Thyroid gland (tissue), 4 donors: Measurements from ENCODE around the gene EYA4.

Experiments used
- CTCF ChIP-seq, 6 experiments: fragments of 200-600 bp in 3 of 6; fragments of 450-650 bp in 3 of 6; sonication (generic) in 3 of 6; IDR thresholded peaks; one replicate each; pipeline ENCODE4 v1.5.1; 2016 to 2019; ENCODE audit warnings: antibody characterized with exemption in 6 of 6, mild to moderate bottlenecking in 2 of 6, inconsistent platforms in 1 of 6, moderate library complexity in 1 of 6
- POLR2A ChIP-seq, 2 donors: fragments of 450-650 bp; IDR thresholded peaks; one replicate each; pipeline ENCODE4 v1.6.1; 2017; ENCODE audit warnings: antibody characterized with exemption in 2 of 2, mild to moderate bottlenecking in 2 of 2, moderate library complexity in 1 of 2

GRCh38 chr6:133268621-133269020 is 27.5 kb downstream of the EYA4 start:
- TF ChIP-seq CTCF (IDR thresholded peaks at IDR 0.05): no peak
- TF ChIP-seq POLR2A (IDR thresholded peaks at IDR 0.05): no peak
